NCI-H226 (cell line): ENCODE data around the gene NR1D1.
"Not testable (repeated sequence)": the region's sequence is repeated elsewhere in the genome, so short reads cannot be mapped to it uniquely, and the experiment has no call there.

Source experiments
- DNase-seq: peaks from one replicate; pipeline ENCODE4 v3.0.0-alpha.2; 2015

NR1D1 gene

GRCh38 chr17:40100419-40100668 lies at the start of gene NR1D1:
Gene NR1D1 (minus strand): TSS chr17:40100589. CDS start chr17:40100094, 495 bp downstream.
- no peak for DNase-seq

DNA sequence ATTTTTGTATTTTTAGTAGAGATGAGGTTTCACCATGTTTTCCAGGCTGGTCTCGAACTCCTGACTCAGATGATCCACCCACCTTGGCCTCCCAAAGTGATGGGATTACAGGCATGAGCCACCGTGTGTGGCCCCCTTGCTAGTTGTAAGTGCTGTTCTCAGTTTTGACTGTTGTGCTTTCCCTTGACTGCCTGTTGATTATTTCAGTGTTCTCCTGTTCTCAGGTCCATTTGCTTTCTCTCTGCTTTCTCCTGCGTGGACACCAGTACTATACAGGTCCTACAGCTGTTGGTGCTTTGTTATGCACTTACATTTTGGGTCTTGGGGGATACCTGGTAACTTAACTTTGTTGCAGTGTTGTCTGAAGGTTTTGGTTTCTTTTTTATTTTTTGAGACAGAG lies 48.1 kb upstream of the NR1D1 start:
- no peak for DNase-seq

GRCh38 chr17:40145476-40145875 lies 45.1 kb upstream of the NR1D1 start:
- DNase-seq: no peak

- DNase-seq: not testable (repeated sequence)
Measured at GRCh38 chr17:40143166-40143565, 42.8 kb upstream of the NR1D1 start.

GRCh38 chr17:40139566-40140058 lies 39.2 kb upstream of the NR1D1 start:
- DNase-seq: no peak

GRCh38 chr17:40135817-40136216 lies 35.4 kb upstream of the NR1D1 start:
- DNase-seq: no peak

DNA sequence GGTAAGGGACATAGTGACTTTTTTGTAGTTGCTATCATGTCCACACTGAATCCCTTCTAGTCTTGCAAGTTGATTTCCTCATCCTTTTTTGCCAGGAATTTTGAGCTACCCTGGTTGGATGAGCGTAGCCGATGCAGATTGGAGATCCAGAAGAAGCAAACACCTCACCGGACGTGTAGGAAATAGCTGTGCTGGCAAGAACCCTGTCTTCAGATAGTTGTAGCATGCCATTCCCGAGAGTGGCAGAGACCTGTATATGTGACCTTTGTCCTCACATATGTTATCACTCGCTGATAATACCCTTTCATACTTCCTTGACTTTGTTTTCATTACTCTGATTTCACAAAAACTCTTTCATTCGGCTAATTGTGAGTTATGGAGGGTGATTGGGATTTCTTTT lies 33.8 kb upstream of the NR1D1 start:
- DNase-seq: no peak

DNA sequence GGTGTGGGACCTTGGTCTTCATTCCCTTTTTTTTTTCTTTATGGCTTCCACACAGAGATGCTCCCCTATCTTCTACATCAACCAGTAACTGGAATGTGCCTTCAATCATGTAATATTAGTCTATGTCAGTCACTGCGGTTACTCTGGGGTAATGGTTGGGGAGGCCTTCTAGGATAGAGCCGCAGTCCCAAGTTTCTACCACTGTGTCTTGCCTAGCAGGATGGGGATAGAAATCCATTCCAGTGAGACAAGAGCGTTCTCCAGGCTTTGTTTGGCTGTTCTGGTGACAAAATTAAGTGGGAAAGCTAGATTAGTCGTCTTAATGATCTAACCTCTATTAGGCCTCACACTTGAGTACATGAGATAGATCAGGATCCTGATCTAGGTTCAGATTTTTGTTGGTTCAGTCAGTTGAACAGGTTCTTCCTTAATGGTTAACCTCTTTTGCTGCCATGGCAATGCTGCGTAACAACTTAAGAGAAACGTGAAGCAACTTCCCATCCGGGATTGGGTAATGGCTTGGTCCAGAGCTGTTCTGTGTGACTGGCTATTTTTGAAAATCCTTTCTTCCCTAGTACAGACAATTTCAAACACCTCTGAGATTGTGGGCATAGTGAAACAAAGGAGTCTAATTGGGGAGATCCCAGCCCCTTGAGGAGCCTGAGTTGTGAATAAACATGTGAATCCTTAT lies 30.1 kb upstream of the NR1D1 start:
- DNase-seq: no peak

DNA sequence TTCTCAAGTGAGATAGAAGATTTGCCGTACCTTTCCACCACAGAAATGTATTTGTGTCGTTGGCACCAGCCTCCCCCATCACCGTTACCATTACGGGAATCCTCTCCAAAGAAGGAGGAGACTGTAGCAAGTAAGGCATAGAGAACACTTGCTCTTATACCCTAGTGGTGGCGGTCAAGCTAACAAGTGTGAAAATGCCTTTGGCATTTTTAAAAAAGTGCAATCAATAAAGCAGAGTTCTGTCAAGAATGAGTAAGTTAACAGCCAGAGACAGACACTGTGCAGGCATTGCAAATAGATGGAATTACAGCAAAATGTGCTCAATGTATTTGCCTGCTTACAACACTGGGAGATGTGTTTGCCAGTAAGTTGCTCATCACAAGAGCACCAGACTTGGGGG lies 29.1 kb upstream of the NR1D1 start:
- no peak for DNase-seq

DNA sequence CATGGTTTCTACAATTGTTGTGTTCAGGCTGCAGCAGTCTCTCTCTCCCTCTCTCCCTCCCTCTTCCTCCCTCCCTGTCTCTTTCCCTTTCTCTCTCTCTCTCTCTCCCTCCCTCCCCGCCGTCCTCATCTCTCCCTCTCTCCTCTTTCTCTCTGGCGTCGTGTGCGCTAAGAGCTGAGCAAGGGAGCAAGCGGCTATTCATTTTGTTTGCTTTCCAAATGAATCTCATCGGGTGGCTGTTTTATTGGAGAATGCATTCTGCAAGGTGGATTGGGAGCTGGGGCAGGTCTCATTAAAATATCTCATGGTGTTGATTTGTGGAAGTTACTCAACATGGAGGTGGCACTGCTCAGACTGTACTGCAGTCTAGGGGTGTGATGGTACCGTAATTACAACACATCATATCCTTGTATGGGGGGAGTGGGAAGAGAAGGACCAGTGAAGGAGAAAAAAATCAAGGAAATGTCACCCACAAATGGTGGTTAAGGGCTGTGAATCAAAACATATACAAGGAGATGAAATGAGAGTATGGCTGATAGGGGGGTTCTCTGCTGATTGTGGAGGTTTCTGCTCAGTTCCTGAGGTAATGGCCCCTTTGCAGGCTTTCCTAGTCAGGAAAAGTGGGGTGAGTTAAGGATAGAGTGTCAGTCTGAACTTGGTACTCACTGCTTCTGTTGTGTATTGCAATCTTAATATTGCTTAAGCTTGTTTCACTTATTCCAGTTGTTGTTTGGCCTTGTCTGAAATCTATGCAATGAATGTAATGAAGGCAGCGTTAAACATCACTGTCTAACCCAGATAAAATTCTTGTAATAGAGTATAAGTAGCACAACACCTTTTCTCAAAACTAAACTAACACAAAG lies 24.1 kb upstream of the NR1D1 start:
- DNase-seq: no peak

DNA sequence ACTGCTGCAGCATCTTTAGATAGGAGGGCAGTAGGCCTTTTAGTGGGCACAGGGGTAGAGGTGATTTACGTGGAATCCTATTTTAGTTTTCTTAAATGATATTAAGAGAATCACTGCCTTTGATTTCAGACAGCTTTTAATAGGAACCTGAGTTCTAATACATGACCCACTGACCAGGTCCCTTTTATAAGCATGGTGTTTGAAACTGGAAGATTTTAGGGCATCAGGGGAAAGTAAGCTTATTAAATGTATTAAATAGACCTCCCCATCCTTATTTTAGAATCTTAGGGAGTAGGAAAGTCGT lies 23.4 kb upstream of the NR1D1 start:
- DNase-seq: no peak

DNA sequence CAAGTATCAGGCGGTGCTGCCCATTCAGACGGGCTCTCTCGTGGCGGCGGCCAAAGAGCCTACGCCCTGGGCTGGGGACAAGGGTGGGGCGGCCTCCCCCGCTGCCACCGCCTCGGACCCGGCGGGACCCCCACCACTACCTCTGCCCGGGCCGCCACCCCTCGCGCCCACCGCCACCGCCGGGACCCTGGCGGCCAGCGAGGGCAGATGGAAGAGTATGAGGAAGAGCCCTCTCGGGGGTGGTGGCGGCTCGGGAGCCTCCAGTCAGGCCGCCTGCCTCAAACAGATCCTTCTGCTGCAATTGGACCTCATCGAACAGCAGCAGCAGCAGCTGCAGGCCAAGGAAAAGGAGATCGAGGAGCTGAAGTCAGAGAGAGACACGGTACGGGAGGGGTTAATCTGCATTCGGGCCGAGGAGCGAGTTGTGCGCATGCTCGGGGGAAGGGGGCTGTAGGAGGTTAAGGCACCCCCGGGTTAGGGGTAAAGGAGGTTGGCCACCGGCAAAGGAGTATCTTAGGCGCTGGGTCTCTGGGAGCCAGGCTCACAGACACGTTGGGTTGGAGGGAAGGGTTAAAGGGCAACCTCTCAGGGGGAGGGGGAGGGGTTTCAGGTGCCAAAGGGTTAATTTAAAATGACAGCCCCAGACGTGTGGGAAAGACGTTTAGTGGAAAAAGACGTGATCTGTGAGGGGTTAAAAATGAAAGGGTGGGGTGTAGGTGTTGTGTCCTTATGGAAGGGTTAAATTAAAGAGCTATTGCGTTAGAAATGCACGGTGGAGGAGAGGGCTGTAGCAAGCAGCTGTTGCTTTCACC lies 22.8 kb upstream of the NR1D1 start:
- DNase-seq: no peak

DNA sequence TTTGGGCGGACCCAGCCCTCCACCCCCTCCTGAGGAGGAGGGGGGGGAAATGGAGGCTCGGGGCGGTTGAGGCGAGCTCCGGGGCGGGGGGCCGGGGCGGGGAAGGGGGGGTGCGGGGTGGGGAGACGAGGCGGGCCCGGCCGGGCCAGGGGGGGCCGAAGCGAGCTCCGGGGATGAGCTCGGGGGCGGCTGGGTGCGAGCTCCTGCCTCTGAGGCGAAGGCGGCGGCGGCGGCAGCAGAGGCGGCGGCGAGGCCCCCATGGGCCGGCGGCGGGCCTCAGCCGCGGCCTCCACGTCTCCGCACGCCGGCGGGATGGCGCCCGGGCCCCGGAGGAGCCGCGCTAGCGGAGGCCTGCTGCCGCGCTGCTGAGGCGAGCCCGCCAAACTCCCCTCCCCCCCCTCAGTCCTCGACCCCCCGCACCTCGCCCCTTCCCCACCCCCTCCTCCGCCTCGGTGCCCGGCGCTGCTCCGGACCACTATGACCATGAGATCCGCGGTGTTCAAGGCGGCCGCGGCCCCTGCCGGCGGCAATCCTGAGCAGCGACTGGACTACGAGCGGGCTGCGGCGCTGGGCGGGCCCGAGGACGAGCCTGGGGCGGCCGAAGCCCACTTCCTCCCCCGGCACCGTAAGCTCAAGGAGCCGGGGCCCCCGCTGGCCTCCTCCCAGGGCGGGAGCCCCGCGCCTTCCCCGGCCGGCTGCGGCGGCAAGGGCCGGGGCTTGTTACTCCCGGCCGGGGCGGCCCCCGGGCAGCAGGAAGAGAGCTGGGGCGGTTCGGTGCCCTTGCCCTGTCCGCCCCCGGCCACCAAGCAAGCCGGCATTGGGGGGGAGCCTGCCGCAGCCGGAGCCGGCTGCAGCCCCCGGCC lies 22.0 kb upstream of the NR1D1 start:
- peak; percentile 27 for DNase-seq

DNA sequence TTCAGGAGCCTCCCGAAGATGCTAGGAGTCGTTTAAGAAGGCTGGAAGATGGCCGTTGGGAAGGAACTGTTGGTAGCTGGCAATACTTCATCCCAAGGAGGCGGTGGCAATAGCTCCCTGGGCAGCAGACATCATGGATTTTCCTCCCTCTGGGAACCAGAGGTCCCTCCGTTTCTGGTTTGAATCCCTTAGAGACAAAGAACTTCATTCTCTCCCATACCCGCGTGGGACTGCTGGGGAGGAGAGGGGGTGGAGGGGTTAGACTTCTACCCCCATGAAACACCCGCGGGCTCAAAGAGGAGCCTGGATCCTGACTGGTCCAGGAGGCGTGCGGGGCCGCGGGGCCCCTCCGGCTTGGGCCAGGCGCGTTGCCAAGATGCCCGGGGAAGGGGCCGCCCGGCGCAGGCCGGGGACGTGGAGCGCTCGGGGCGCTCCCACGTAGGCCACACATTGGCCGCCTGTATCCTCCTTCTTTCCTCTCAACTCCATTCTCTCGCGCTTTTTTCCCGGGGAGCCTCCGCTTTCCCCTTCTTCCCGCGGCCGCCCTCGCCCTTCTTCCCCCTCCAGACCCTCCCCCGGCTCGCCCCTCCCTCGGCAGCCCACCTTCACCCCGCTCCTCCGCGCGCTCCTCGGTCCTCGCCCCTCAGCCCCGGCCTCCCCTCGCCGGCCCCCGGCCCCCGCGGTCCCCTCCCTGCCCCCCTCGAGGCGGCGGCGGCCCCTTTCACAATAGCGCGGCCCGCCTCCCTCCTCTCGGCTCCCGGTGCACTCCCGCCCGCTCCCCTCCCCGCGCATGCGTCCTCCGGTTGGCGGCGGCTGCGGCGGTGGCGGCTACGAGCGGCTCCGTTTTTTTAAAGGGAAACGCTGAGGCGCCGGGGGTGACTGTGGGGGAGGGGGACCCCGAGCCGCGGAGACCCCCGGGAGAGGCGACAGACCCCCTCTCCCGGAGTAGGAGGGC lies 21.1 kb upstream of the NR1D1 start, which contains the start of gene MSL1:
Gene MSL1, plus strand, starts transcription at position 791 of the 955 bp plus-strand sequence. CDS start 642 bp downstream, outside the sequence.
- peak; percentile 68 for DNase-seq

DNA sequence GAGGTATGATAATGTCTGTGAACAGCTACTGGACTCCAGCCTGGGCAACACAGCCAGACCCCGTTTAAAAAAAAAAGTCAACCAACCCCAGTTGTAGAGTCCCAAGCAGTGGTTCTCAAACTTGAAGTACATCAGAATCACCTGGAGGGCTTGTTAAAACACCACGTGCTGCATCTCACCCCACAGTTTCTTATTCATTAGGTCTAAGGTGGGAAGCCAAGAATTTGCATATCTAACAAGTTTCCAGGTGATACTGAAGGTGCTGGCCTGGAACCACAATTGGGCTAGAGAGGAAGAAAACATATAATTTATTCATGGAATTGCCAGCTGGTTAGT lies 14.7 kb upstream of the NR1D1 start:
- no peak for DNase-seq

GRCh38 chr17:40113907-40114245 lies 13.5 kb upstream of the NR1D1 start:
- no peak for DNase-seq

- DNase-seq: peak; percentile 92
Measured at GRCh38 chr17:40113110-40113906, 12.9 kb upstream of the NR1D1 start.

DNA sequence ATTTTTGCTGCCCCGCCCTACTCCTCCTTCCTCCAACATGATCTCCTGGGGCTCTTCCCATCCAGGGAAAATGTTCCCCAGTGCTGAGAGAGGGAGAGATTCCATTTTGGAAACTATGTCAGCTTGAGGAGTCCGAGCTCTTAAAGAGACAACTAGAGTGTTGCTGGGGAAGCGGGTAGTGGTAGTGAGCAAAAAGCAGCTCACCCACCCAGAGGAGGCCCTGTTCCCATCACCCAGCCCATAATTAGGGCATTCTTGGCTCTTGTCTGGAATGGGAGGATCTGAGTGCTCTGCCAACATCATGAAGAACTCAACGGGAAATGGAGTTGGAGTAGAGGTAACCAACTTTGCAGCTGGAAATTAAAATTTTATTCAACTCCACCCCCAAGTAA lies 12.3 kb upstream of the NR1D1 start:
- no peak for DNase-seq

- no peak for DNase-seq
Measured at GRCh38 chr17:40112191-40112711, 11.9 kb upstream of the NR1D1 start.
